GM13977 (cell line): ENCODE measurements around the gene SDHD.
A peak's percentile ranks its signal among the peaks of the same experiment; 100 is the strongest.
"Not testable (repeated sequence)": the region's sequence is repeated elsewhere in the genome, so short reads cannot be mapped to it uniquely, and the experiment has no call there.

Experiments
- DNase-seq: peaks from one replicate; pipeline ENCODE4 v3.0.0; 2012; ENCODE audit warnings: low spot score
- CTCF ChIP-seq: IDR thresholded peaks from 2 replicates; pipeline ENCODE4 v1.5.1; 2012; ENCODE audit warnings: mild to moderate bottlenecking, control low read depth; ENCODE audit not compliant: insufficient read depth; ENCODE audit errors: extremely low read depth, missing control alignments
- in situ Hi-C: fragments of 300-500 bp; cut with MboI; formaldehyde crosslinking; loops from one replicate; pipeline ENCODE4 v1.12.0; 2022; ENCODE audit warnings: low sequenced_read_pairs, low pct_unique_long_range_greater_than_20kb, mixed read lengths, inconsistent platforms; ENCODE audit not compliant: unreplicated experiment

SDHD gene

GRCh38 chr11:112086422-112087191, at the start of gene SDHD, which contains the start of gene TIMM8B:
TSS of gene SDHD (plus strand) at chr11:112086873. CDS start at chr11:112086908, 35 bp downstream.
TSS of gene TIMM8B (minus strand) at chr11:112086756. CDS start at chr11:112086723, 33 bp downstream.
- TF ChIP-seq CTCF = no peak
- DNase-seq = peak; percentile 90
- in situ Hi-C loops = no loop called here

- no peak for TF ChIP-seq CTCF
- no peak for DNase-seq
- in situ Hi-C loops = no loop called here
Measured at GRCh38 chr11:112037527-112037926, 49.1 kb upstream of the SDHD start.

GRCh38 chr11:112042161-112042960, 44.3 kb upstream of the SDHD start:
- no peak for TF ChIP-seq CTCF
- in situ Hi-C loops = no loop called here
- DNase-seq = no peak

- TF ChIP-seq CTCF = no peak
- in situ Hi-C loops = no loop called here
- no peak for DNase-seq
Measured at GRCh38 chr11:112042961-112043304, 43.7 kb upstream of the SDHD start.

GRCh38 chr11:112044961-112045360, 41.7 kb upstream of the SDHD start:
- in situ Hi-C loops = no loop called here

GRCh38 chr11:112046647-112047046, 40.0 kb upstream of the SDHD start:
- in situ Hi-C loops, DNase-seq: not testable (repeated sequence)

More at GRCh38 chr11:112044961-112045360, 41.7 kb upstream of the SDHD start:
- DNase-seq = no peak
- TF ChIP-seq CTCF = no peak

- in situ Hi-C loops, DNase-seq: not testable (repeated sequence)
Measured at GRCh38 chr11:112048256-112048655, 38.4 kb upstream of the SDHD start.
